ENCODE measurements around the gene MYO15A.

The MYO15A gene

DNA sequence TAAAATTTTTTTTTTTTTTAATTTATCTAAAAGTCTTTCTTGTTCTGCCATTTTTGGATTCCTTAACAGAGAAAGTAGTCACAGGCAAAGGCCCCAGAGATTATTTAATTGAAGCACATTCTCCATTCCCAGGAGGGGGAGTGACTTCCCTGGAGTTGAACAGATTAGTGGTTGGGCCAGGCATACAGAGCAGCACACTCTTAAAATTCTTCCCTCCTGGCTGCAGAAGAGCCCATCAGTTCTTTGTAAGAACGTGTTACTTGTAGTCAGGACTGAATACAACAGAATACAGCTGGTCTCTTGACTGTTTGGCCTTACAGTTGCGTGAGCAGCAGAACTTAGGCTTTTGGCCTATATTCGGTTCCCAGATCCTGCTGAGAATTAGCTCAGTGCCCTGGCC is 76.8 kb downstream of the MYO15A start:
- TF ChIP-seq, protein P1, sequence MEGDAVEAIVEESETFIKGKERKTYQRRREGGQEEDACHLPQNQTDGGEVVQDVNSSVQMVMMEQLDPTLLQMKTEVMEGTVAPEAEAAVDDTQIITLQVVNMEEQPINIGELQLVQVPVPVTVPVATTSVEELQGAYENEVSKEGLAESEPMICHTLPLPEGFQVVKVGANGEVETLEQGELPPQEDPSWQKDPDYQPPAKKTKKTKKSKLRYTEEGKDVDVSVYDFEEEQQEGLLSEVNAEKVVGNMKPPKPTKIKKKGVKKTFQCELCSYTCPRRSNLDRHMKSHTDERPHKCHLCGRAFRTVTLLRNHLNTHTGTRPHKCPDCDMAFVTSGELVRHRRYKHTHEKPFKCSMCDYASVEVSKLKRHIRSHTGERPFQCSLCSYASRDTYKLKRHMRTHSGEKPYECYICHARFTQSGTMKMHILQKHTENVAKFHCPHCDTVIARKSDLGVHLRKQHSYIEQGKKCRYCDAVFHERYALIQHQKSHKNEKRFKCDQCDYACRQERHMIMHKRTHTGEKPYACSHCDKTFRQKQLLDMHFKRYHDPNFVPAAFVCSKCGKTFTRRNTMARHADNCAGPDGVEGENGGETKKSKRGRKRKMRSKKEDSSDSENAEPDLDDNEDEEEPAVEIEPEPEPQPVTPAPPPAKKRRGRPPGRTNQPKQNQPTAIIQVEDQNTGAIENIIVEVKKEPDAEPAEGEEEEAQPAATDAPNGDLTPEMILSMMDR (conservative IDR thresholded peaks at IDR 0.05; ENCODE audit: low read depth, low read length): no peak
- H3K4me3 ChIP-seq (ENCODE audit: low read length): peak overlapping the region; percentile 63

DNA sequence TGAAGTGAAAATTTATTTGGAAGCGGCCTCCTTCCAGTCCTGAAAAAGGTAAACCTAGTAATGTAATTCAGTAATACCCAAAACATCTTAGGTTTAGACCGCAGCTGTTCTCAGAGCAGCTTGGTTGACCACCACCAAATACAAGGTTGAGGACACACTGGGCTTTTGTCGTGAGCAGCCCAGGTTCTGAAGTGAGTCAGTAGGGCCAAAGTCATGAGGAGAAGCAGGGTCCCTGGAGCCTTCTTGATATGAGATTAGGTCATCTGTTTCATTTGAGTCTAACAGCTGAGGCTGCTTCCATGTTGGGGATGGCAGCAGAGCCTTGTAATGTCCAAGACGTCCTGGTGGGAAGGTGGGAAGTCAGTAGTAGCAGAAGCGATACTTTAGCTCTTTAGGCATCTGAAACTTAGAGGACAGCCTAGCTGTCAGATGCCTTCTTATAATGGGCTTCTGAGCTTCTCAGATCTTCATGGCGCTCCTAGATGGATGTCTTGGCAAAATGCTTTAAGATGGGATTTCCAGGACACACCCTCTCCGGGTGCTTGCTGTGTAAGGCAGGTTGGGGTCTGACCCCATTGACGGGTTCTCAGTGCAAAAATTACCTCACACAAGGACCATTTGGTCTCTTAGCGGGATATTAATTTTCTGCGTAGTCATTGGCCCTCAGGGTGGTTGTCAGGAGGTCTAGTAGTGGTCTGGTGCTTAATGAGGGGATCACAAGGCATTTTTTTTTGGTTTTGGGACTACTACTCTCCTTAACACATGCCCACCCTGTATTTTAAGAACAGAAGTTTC is 77.5 kb downstream of the MYO15A start:
- TF ChIP-seq, protein P1 (conservative IDR thresholded peaks at IDR 0.05; ENCODE audit: low read depth, low read length): no peak
- no peak for DNase-seq (ENCODE audit: low read depth)
- peak overlapping the region; percentile 63 for H3K4me3 ChIP-seq (ENCODE audit: low read length)

More for the DNA sequence above, 76.8 kb downstream of the MYO15A start:
- DNase-seq (ENCODE audit: low read depth): no peak

DNA sequence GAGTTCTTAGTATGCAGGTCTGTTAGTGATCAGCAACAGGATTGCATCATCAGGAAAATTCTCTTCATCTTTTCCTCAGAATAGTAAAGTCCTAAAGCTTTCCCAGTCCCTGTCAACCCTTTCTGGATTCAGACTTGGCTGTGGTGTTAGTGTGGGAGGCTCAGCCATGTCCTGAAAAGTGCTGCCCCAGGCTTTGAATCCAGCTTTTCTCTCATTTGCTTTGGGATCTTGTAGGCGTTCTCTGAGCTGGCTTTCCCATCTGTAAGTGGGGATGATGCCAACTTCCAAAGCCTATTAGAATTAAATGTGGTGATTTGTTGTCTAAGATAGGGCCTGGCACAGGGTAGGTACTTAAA is 78.0 kb downstream of the MYO15A start:
- DNase-seq (ENCODE audit: low read depth): no peak
- H3K4me3 ChIP-seq (ENCODE audit: low read length): peak overlapping the region; percentile 63

DNA sequence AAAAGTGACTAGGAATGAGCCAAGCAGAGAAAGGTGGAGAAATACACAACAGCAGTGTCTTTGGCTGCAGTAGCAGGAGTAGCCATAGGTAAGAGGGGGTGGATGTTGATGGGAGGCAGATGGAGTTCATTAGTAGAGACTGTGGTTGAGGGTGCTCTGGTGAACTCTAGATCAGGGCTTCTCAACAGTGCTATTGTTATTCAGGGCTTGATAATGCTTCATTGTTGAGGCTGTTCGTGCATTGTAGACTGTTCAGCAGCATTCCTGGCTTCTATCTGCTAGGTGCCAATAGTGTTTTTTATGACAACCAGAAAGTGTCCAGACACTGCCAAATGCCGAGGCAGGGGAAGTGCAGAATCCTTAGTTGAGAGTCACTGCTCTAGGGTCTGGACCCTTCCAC is 78.7 kb downstream of the MYO15A start:
- no peak for DNase-seq (ENCODE audit: low read depth)
- TF ChIP-seq, protein P1 (conservative IDR thresholded peaks at IDR 0.05; ENCODE audit: low read depth, low read length): no peak
- H3K4me3 ChIP-seq (ENCODE audit: low read length): peak overlapping the region; percentile 63

More for the DNA sequence above, 78.0 kb downstream of the MYO15A start:
- TF ChIP-seq, protein P1 (conservative IDR thresholded peaks at IDR 0.05; ENCODE audit: low read depth, low read length): no peak

DNA sequence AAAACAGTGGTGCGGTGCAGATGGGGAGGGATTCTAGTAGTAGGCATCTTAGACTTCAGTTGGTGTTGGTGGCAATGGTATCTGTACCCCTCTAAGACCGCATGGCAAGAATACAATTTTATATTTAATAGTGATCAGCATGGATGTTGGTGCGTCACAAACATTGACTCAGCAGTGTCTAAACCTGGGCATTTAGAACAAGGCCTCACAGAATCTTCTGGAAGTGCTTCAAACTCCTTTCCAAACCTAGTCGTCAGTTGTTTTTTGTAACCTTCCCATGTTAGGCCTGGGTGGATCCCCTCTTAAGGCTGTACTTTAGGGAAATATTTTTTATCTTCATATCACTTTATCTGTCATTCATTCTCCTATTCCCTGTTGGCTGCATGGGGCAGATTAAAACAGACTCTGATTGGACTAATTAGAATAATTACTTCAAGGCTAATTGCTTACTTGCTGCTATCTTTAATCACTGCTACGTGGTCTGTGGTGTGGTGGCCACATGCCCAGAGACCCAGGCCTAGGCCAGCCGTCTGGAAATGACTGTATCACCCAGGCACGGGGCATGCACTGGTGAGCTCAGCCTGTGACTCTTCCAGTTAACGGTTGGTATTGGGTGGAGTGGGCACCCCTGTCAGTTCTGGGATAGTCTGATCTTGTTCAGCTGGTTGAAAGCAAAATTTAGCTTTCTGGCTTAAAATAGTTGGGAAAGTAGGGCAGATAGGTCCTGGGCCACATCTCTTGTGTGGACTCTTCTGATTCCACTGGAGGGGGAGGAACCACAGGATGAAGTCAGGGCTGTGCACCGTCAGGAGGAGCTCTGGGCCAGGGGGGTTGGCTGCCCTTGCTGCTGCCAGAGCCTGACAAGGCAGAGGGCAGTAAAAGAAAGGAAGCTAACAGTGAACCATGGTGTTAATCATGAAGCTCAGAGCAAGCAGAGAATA is 79.5 kb downstream of the MYO15A start:
- H3K4me3 ChIP-seq (ENCODE audit: low read length): peak overlapping the region; percentile 63
- no peak for DNase-seq (ENCODE audit: low read depth)
- TF ChIP-seq, protein P1 (conservative IDR thresholded peaks at IDR 0.05; ENCODE audit: low read depth, low read length): peak; percentile 3

DNA sequence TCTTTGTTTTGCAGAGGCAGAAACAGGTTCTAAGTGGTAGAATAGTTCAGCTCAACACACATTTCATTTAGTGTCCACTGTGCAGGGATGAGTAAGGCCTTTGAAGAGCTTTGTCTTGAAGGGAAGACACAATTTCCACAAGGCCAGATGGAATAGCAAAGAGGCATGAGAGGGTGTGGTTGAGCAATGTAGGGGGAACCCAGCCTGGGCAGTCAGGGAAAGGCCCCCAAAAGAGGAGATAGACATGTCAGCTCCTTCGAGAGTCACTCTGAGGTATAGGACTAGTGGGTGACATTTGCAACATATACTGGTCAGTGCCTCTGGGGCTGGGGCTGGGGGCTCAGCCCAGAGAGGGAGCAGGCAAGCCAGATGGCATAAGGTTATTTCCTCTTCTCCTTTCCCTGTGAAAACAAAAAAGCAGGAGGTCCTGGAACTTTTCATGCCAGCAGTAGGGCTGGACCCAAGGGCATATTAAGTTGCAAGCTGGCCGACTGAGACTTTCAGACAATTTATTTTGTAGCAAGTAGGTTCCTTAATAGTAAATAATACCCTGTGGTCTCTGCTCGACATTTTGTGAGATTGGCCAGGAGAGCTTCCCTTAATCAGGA is 82.2 kb downstream of the MYO15A start:
- no peak overlapping the region for H3K4me3 ChIP-seq (ENCODE audit: low read length)
- DNase-seq (ENCODE audit: low read depth): no peak
- TF ChIP-seq, protein P1 (conservative IDR thresholded peaks at IDR 0.05; ENCODE audit: low read depth, low read length): no peak

Measured in retinal pigment epithelial cell (primary cell).